DOHH2 (cell line): ENCODE measurements around the gene CDKAL1.

Experiments
- CTCF ChIP-seq: fragments of 200-600 bp; sonication (generic); IDR thresholded peaks from one replicate; pipeline ENCODE4 v1.5.1; 2014; ENCODE audit warnings: antibody characterized with exemption, mild to moderate bottlenecking, low read depth, low read length; ENCODE audit not compliant: poor library complexity, severe bottlenecking
- EZH2phosphoT487 ChIP-seq: fragments of 200-600 bp; sonication (generic); IDR thresholded peaks from 2 replicates; pipeline ENCODE4 v1.6.1; 2017; ENCODE audit warnings: borderline replicate concordance, mild to moderate bottlenecking, antibody characterized with exemption, low read length, moderate library complexity, mixed read lengths

GRCh38 chr6:20604159-20604558 is 69.9 kb downstream of the CDKAL1 start:
- no peak for TF ChIP-seq CTCF
- no peak for TF ChIP-seq EZH2phosphoT487
